ENCODE measurements around the gene IFNA17. TPM values are rescaled to one million over a fixed set of nuclear protein-coding genes. Genes with fewer than 3 reads are reported as not detected.
"Not testable (repeated sequence)": the region's sequence is repeated elsewhere in the genome, so short reads cannot be mapped to it uniquely, and the experiment has no call there.

IFNA17 gene
- total RNA-seq, 1 experiment from 2014 or later = not detected

- H3K4me1 Mint-ChIP-seq (ENCODE audit: insufficient read depth, unreplicated experiment) = no peaks in the 10 kb centered on the region
- CTCF ChIA-PET = no interaction called here
- H3K27me3 Mint-ChIP-seq (ENCODE audit: insufficient read depth, unreplicated experiment) = peaks cover 39% of the 10 kb centered on the region
- POLR2A ChIA-PET = no interaction called here
- no peaks in the 10 kb centered on the region for H3K36me3 Mint-ChIP-seq (ENCODE audit: insufficient read depth, unreplicated experiment)
- no TSS peak for BruUV-seq (replicated peaks)
- no peak overlapping the region for H3K4me3 Mint-ChIP-seq (ENCODE audit: unreplicated experiment)
- H3K9me3 Mint-ChIP-seq (ENCODE audit: unreplicated experiment) = no peaks in the 10 kb centered on the region
- intact Hi-C loops (cut with micrococcal nuclease) = no loop called here
- DNase-seq (ENCODE audit: unreplicated experiment) = no peak
- no peak overlapping the region for H3K27ac Mint-ChIP-seq (ENCODE audit: low read depth, unreplicated experiment)
- no peak for TF ChIP-seq CTCF (IDR thresholded peaks at IDR 0.05; ENCODE audit: unreplicated experiment)
Observed at GRCh38 chr9:21205204-21205603, 22.8 kb downstream of the IFNA17 start.

GRCh38 chr9:21202105-21202504, 25.9 kb downstream of the IFNA17 start, which contains the start of gene IFNA7:
IFNA7 (minus strand) TSS chr9:21202205; CDS start chr9:21202165, 40 bp downstream.
- H3K27ac Mint-ChIP-seq (ENCODE audit: low read depth, unreplicated experiment); CTCF ChIA-PET; H3K4me3 Mint-ChIP-seq (ENCODE audit: unreplicated experiment); H3K4me1 Mint-ChIP-seq (ENCODE audit: insufficient read depth, unreplicated experiment); BruUV-seq (replicated peaks); H3K9me3 Mint-ChIP-seq (ENCODE audit: unreplicated experiment); H3K36me3 Mint-ChIP-seq (ENCODE audit: insufficient read depth, unreplicated experiment); POLR2A ChIA-PET; intact Hi-C loops (cut with micrococcal nuclease); DNase-seq (ENCODE audit: unreplicated experiment): not testable (repeated sequence)
- H3K27me3 Mint-ChIP-seq (ENCODE audit: insufficient read depth, unreplicated experiment) = peaks cover 43% of the 10 kb centered on the region

GRCh38 chr9:21194867-21195776, 32.9 kb downstream of the IFNA17 start:
- H3K4me3 Mint-ChIP-seq (ENCODE audit: unreplicated experiment); H3K9me3 Mint-ChIP-seq (ENCODE audit: unreplicated experiment); intact Hi-C loops (cut with micrococcal nuclease); H3K27ac Mint-ChIP-seq (ENCODE audit: low read depth, unreplicated experiment); H3K4me1 Mint-ChIP-seq (ENCODE audit: insufficient read depth, unreplicated experiment); H3K36me3 Mint-ChIP-seq (ENCODE audit: insufficient read depth, unreplicated experiment); BruUV-seq (replicated peaks); H3K27me3 Mint-ChIP-seq (ENCODE audit: insufficient read depth, unreplicated experiment); POLR2A ChIA-PET: not testable (repeated sequence)
- TF ChIP-seq CTCF (IDR thresholded peaks at IDR 0.05; ENCODE audit: unreplicated experiment) = peak; percentile 40
- CTCF ChIA-PET = interaction anchor here (0.6 to 1.3 kb wide), 9 partner anchors 12 to 1941 kb away, joined by 3 to 6 read pairs (median 3); no protein-coding TSS in a partner anchor
- DNase-seq (ENCODE audit: unreplicated experiment) = peak; percentile 18

DNA sequence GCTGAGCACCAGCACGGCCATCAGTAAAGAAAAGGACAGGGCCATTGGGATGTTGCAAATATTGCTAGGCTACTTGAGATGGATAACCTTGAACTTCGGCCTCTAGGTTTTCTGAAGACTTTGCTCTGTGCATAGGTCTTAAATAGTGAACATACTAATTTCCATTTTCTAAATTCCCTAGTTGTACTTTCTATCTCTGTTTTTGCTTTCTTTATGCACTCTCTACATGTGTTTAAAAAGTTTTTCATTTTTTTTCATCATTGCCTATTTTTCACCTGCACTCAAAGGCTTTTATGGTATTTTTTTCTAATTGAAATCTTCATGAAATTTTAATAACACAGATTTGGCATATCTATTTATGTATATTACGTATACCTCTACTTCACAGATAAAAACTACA, 40.5 kb downstream of the IFNA17 start, which contains the start of gene IFNA4:
IFNA4 (minus strand) TSS at position 101 of the 400 bp plus-strand sequence; CDS start at position 45, 56 bp downstream.
- H3K4me3 Mint-ChIP-seq (ENCODE audit: unreplicated experiment); H3K9me3 Mint-ChIP-seq (ENCODE audit: unreplicated experiment); CTCF ChIA-PET; DNase-seq (ENCODE audit: unreplicated experiment); intact Hi-C loops (cut with micrococcal nuclease); H3K4me1 Mint-ChIP-seq (ENCODE audit: insufficient read depth, unreplicated experiment); H3K27ac Mint-ChIP-seq (ENCODE audit: low read depth, unreplicated experiment); POLR2A ChIA-PET; H3K36me3 Mint-ChIP-seq (ENCODE audit: insufficient read depth, unreplicated experiment); BruUV-seq (replicated peaks): not testable (repeated sequence)
- H3K27me3 Mint-ChIP-seq (ENCODE audit: insufficient read depth, unreplicated experiment) = peaks cover 41% of the 10 kb centered on the region

DNA sequence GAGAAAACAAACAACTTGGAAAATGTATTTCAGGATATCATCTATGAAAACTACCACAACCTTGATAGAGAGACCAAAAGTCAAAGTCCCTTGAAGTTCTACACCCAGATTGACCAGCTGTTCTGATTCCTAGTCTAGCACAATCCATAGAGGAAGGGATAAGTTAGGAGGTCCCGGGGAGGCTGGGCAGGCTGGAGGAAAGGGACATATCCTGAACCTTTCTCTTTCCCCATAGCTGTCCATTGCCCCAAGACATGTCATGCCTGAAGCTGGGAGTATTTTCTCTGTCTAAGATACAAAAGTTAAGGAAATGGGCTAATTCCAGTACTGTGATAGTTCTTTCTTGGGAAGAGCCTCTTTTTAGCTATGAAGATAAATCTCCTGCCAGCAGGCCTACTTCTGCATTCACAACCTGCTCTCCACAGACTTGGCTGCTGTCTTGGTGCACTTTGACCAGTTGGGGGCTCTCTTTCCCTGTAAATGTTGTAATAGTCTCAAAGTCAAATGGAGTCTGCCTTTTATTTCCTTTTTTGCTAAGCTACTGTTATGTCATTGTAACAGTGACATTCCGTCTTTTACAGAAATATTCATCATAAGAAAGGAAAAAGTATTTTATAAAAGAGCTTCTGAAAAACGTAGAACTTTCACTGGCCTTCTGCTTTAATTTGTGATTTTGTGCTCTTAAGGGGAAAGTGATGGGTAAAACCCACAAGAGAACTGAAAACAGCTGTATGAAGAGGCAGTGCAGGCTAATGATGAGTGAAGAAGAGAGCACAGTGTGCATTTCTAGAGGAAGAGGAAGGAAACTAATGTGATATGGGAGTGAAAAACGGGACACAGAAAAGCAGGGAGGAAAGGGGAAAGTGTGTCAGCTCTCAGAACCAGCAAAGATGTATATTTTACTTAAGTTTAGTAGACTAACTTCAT, 44.9 kb downstream of the IFNA17 start:
- H3K27ac Mint-ChIP-seq (ENCODE audit: low read depth, unreplicated experiment); intact Hi-C loops (cut with micrococcal nuclease); H3K4me3 Mint-ChIP-seq (ENCODE audit: unreplicated experiment); H3K9me3 Mint-ChIP-seq (ENCODE audit: unreplicated experiment); H3K4me1 Mint-ChIP-seq (ENCODE audit: insufficient read depth, unreplicated experiment); BruUV-seq (replicated peaks); H3K36me3 Mint-ChIP-seq (ENCODE audit: insufficient read depth, unreplicated experiment): not testable (repeated sequence)
- peak; percentile 11 for DNase-seq (ENCODE audit: unreplicated experiment)
- ChIA-PET POLR2A (interaction anchor here (0.6 kb wide), 1 partner anchor 506 kb away, joined by 3 read pairs; no protein-coding TSS in a partner anchor), CTCF (interaction anchor here (0.5 to 1.7 kb wide), 8 partner anchors 8 to 1424 kb away, joined by 3 to 6 read pairs (median 3); no protein-coding TSS in a partner anchor)
- H3K27me3 Mint-ChIP-seq (ENCODE audit: insufficient read depth, unreplicated experiment) = peaks cover 29% of the 10 kb centered on the region

Other genes starting within 250 kb of the IFNA17 start
- gene HACD4, start 196.6 kb downstream of the IFNA17 start, total RNA-seq (2022) = not detected in 2 replicates
- not detected in 2 replicates for gene IFNB1, start 150.3 kb downstream of the IFNA17 start, total RNA-seq (2022)
- not detected in 2 replicates for gene IFNW1, start 86.4 kb downstream of the IFNA17 start, total RNA-seq (2022)
- gene IFNA21, start 61.6 kb downstream of the IFNA17 start, total RNA-seq (2022) = not detected in 2 replicates
- gene IFNA4, start 40.6 kb downstream of the IFNA17 start, total RNA-seq (2022) = not detected in 2 replicates
- not detected in 2 replicates for gene IFNA7, start 26.0 kb downstream of the IFNA17 start, total RNA-seq (2022)
- not detected in 2 replicates for gene IFNA10, start 21.1 kb downstream of the IFNA17 start, total RNA-seq (2022)
- gene IFNA16, start 10.9 kb downstream of the IFNA17 start, total RNA-seq (2022) = not detected in 2 replicates
- not detected in 2 replicates for gene IFNA14, start 11.8 kb upstream of the IFNA17 start, total RNA-seq (2022)
- not detected in 2 replicates for gene IFNA5, start 77.1 kb upstream of the IFNA17 start, total RNA-seq (2022)
- 9.8 and 11.6 TPM in 2 replicates for gene KLHL9, start 107.2 kb upstream of the IFNA17 start, total RNA-seq (2022)
- not detected in 2 replicates for gene IFNA6, start 122.7 kb upstream of the IFNA17 start, total RNA-seq (2022)
- not detected in 2 replicates for gene IFNA13, start 139.8 kb upstream of the IFNA17 start, total RNA-seq (2022)
- not detected in 2 replicates for gene IFNA2, start 157.2 kb upstream of the IFNA17 start, total RNA-seq (2022)
- gene IFNA8, start 180.9 kb upstream of the IFNA17 start, total RNA-seq (2022) = not detected in 2 replicates
- not detected in 2 replicates for gene IFNA1, start 212.2 kb upstream of the IFNA17 start, total RNA-seq (2022)

Measured in MCF 10A (cell line).